GM18526 (cell line): ENCODE results near the gene FAM110C.

Experiments used
- POLR2A ChIP-seq: IDR thresholded peaks from 3 replicates; pipeline ENCODE4 v1.6.1; 2011; ENCODE audit not compliant: insufficient read length; ENCODE audit errors: extremely low read depth

FAM110C gene

GRCh38 chr2:47737-48136 is 1.4 kb upstream of the FAM110C start:
- no peak for TF ChIP-seq POLR2A

DNA sequence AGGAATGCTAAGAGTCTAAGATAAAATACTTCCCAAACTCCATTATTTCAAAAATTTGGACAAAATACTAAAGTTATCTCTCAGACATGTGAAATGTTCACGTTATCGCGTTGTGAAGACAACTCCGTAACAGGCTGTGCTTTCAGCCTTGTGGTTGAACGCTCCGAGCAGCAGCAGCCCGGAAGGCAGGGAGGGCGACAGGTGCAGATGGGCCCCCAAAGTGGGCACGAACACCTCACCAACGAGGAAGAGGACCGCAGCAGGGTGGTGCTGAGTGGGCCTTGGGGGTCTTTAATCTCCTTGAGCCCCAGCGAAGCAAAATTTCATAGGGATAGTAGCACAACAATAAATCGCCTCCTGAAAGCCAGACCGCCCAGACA is 1.0 kb upstream of the FAM110C start:
- TF ChIP-seq POLR2A = no peak

DNA sequence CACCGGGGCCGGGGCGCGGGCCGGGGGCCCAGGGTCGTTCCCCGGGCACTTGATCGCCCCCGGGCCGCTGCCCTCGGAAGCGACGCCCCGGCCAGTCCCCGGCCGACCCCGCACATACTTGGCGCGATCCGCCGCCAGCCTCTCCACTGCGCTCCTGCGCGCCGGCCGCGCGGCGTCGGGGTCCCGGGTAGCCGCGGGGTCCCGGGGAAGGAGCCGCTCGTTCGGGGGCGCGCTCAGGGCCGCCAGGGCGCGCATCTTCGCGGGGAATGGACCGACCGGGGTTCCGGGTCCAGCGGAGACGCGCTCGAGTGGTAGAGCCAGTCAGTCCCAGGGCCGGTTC is 204 bp downstream of the FAM110C start:
- TF ChIP-seq POLR2A = no peak

- TF ChIP-seq POLR2A = no peak
These were observed 769 bp downstream of the FAM110C start for GRCh38 chr2:45342-46130.

- TF ChIP-seq POLR2A = no peak
These were observed 1.5 kb downstream of the FAM110C start for GRCh38 chr2:44748-45341.

GRCh38 chr2:42788-43187 is 3.5 kb downstream of the FAM110C start:
- TF ChIP-seq POLR2A = no peak

GRCh38 chr2:40465-40864 is 5.8 kb downstream of the FAM110C start:
- TF ChIP-seq POLR2A = no peak

DNA sequence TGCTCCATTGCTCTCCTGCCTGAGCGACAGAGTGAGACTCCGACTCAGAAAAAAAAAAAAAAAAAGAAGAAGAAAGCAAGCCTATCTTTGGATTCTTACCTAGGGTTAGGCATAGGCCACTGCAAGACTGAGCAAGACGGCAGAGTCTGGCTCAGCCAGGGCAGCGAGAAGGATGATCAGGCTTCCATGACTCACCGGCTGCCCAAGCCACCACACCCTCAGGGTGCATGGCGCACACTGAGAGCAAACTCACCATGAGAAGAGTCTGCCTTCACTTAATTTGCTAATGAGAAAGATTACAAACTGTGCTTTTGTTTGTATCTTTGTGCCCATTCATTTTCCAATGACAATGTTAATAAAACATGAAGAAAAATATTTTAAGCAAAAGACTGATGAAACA is 8.2 kb downstream of the FAM110C start:
- TF ChIP-seq POLR2A = no peak

DNA sequence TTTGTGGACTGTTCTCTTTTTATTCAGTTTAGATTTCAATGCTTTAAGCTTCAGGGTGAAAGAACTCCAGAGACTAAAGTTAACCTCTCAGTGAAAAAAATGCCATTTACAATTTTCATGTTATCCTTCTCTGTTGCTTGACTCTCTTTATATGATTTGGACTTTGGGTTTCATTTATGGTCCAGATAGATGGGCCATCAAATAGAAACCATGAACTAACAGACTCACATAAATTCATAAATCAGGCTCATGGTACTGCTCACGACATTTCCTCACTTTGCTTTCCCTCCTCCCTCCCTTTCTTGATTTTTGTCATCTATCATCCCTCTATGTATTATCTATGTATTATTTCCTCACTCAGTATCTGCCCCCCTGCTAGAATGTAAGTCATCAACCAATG is 10.0 kb downstream of the FAM110C start:
- TF ChIP-seq POLR2A = no peak

- TF ChIP-seq POLR2A = no peak
These were observed 10.5 kb downstream of the FAM110C start for GRCh38 chr2:35852-36251.

DNA sequence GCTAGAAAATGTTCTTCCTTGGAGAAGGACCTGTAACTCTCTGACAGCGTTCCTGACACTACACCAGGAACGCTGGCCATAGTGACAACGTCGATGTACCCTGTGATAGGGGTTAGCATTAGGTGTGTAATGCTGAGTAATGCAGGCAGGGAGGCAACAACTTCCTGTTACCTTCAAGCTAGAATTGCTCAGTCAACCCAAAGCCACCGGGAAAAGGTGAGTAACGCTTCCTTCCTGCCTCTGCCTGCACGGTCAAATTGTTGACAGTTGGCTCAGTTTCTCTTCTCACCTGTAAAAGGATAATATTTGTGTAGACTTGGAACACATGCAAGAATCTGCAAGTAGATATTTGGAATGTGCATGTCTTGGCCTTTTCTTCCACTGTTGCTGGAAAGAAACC is 12.7 kb downstream of the FAM110C start:
- TF ChIP-seq POLR2A = no peak

DNA sequence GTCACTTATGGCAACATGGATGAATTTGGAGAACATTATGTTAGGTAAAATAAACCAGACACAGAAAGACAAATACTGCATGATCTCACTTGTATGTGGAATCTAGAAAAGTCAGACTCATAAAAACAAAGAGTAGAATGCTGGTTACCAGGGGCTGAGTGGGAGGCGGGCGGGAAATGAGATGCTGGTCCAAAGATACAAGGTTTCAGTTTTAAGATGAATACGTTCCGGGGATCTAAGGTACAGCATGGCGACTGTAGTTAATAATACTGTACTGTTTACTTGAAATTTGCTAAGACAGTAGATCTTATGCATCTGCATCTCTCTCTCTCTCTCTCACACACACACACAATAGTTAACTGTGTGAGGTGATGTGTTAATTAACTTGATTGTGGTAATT is 14.2 kb downstream of the FAM110C start:
- no peak for TF ChIP-seq POLR2A

GRCh38 chr2:29253-29652 is 17.1 kb downstream of the FAM110C start:
- TF ChIP-seq POLR2A = no peak

DNA sequence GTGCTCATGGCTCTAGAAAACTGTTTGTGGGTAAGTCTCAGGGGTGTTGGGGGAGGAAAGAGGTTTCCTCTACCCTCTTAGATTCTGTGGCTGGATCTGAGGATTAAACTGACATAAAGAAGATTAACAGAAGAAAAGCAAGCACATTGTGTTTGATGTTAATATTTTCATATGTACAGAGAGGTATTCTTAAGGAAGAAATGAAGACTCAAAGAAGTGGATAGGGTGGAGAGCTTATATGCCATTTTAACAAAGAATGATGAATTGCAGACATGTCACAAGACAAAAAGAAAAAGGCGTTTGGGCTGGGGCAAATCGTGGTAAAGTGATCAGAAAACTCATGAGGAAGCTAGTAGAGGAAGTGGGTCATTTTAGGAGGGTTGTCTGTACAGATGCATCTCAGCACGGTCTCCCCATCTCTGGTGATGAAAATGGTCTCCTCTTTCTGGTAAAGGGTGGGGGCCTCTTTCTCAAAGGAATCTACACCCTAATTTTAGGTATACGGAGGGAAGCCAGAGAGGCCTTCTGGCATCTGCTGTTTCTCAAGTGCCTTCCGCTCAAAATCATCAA is 17.8 kb downstream of the FAM110C start:
- no peak for TF ChIP-seq POLR2A

GRCh38 chr2:26891-27290 is 19.4 kb downstream of the FAM110C start:
- TF ChIP-seq POLR2A = no peak

GRCh38 chr2:25543-25942 is 20.8 kb downstream of the FAM110C start:
- no peak for TF ChIP-seq POLR2A

- no peak for TF ChIP-seq POLR2A
These were observed 22.2 kb downstream of the FAM110C start for GRCh38 chr2:24107-24506.
